ENCODE measurements around the gene RILP. TPM values are rescaled to one million over a fixed set of nuclear protein-coding genes. Genes with fewer than 3 reads are reported as not detected.

Gene RILP
- total RNA-seq, 1 experiment from 2014 or later, result 11.6 TPM

DNA sequence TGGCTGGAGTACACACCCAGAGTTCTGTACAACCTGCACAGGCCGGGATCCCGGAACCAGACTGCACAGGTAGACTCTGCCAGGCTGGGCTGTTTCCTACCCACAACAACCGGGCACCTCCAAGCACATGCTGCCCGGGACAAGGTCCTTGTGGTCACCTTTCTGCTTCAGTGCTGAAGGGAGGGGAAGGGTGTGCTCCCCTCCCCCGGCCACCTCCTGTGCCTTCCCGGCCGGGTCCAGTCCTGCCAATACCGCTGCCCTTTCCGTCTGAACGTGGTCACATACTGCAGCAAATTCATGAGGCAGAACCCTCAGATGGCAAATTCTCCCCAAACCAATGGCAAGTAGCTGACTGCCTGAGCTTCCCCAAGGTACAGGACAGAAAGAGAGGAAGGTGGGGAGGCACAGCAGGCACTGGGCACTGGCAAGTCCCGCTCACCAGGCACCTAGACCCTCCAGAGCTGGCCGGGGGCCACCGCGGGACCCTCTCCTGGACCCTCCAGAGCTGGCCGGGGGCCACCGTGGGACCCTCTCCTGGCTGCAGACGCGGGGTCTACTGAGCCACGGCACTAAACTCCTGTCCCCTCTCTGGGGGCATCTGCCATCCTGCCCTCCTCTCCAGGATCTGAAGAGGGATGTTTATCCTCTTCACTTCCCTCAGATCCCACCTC, 43.9 kb downstream of the RILP start:
- no peaks in the 10 kb centered on the region for H3K27me3 ChIP-seq (ENCODE audit: insufficient read depth, low read length)
- no peaks in the 10 kb centered on the region for H3K79me2 ChIP-seq (ENCODE audit: insufficient read depth, low read length)
- ChIA-PET CTCF (no interaction called here), POLR2A (interaction anchor here (1.2 kb wide), 1 partner anchor 12 kb away, joined by 3 read pairs; no protein-coding TSS in a partner anchor), RAD21 (ENCODE audit: low non-redundant PET in 1 of 2, low total read pairs in 2 of 2, uncharacterized antibody in 2 of 2, unreplicated experiment in 2 of 2) (no interaction called here)
- ATAC-seq (no peak), DNase-seq (ENCODE audit: low read depth, low spot score) (no peak)
- H3K4me2 ChIP-seq (ENCODE audit: low read length), result no peak overlapping the region
- no peaks in the 10 kb centered on the region for H3K4me1 ChIP-seq (ENCODE audit: control insufficient read depth in 1 of 2, insufficient read depth in 2 of 2, low read length in 2 of 2)
- intact Hi-C loops (cut with micrococcal nuclease), result no loop called here
- no peak for TF ChIP-seq CEBPB (IDR thresholded peaks at IDR 0.05; ENCODE audit: low read depth)
- TF ChIP-seq ELF1 (IDR thresholded peaks at IDR 0.05; ENCODE audit: borderline replicate concordance, low read depth), result no peak
- TF ChIP-seq SIN3A (IDR thresholded peaks at IDR 0.05; ENCODE audit: low read depth), result no peak
- no peak for TF ChIP-seq ZFX (IDR thresholded peaks at IDR 0.05)
- TF ChIP-seq EGR1 (IDR thresholded peaks at IDR 0.05; ENCODE audit: low read depth), result no peak
- no peaks in the 10 kb centered on the region for H4K20me1 ChIP-seq (ENCODE audit: insufficient read depth)
- peaks cover 5 to 11% of the 10 kb centered on the region in 2 experiments; a peak in 2 of 4 replicates for H3K9me3 ChIP-seq (ENCODE audit: control insufficient read depth in 1 of 2, insufficient read depth in 1 of 2, low read depth in 1 of 2, low read length in 2 of 2)
- H3K27ac ChIP-seq (ENCODE audit: low read depth, low read length), result no peak overlapping the region
- H2AFZ ChIP-seq (ENCODE audit: low read depth, low read length, poor library complexity, severe bottlenecking), result no peak overlapping the region
- no TSS peak for BruUV-seq (replicated peaks)
- H3K9ac ChIP-seq (ENCODE audit: low read length), result no peak overlapping the region
- no peaks in the 10 kb centered on the region for H3K9me2 ChIP-seq (ENCODE audit: insufficient read depth)
- no peak overlapping the region for H3K4me3 ChIP-seq (replicated peaks in 1 of 2; ENCODE audit: low read depth in 1 of 2, low read length in 2 of 2)
- H3K36me3 ChIP-seq (ENCODE audit: control insufficient read depth in 1 of 2, insufficient read depth in 2 of 2, low read length in 2 of 2), result no peaks in the 10 kb centered on the region

GRCh38 chr17:1604831-1605528, 44.7 kb downstream of the RILP start:
- Histone ChIP-seq H3K9ac (ENCODE audit: low read length) (no peak overlapping the region), H3K4me1 (ENCODE audit: control insufficient read depth in 1 of 2, insufficient read depth in 2 of 2, low read length in 2 of 2) (no peaks in the 10 kb centered on the region), H2AFZ (ENCODE audit: low read depth, low read length, poor library complexity, severe bottlenecking) (no peak overlapping the region), H3K4me3 (replicated peaks in 1 of 2; ENCODE audit: low read depth in 1 of 2, low read length in 2 of 2) (no peak overlapping the region), H3K4me2 (ENCODE audit: low read length) (no peak overlapping the region), H4K20me1 (ENCODE audit: insufficient read depth) (no peaks in the 10 kb centered on the region), H3K79me2 (ENCODE audit: insufficient read depth, low read length) (no peaks in the 10 kb centered on the region), H3K27me3 (ENCODE audit: insufficient read depth, low read length) (no peaks in the 10 kb centered on the region), H3K9me3 (ENCODE audit: control insufficient read depth in 1 of 2, insufficient read depth in 1 of 2, low read depth in 1 of 2, low read length in 2 of 2) (peaks cover 5 to 12% of the 10 kb centered on the region in 2 experiments; a peak in 2 of 4 replicates), H3K36me3 (ENCODE audit: control insufficient read depth in 1 of 2, insufficient read depth in 2 of 2, low read length in 2 of 2) (no peaks in the 10 kb centered on the region), H3K9me2 (ENCODE audit: insufficient read depth) (no peaks in the 10 kb centered on the region), H3K27ac (ENCODE audit: low read depth, low read length) (no peak overlapping the region)
- no peak for ATAC-seq
- BruUV-seq (replicated peaks), result no TSS peak
- ChIA-PET POLR2A (interaction anchor here (1.2 kb wide), 1 partner anchor 13 kb away, joined by 3 read pairs; no protein-coding TSS in a partner anchor), RAD21 (ENCODE audit: low non-redundant PET in 1 of 2, low total read pairs in 2 of 2, uncharacterized antibody in 2 of 2, unreplicated experiment in 2 of 2) (no interaction called here), CTCF (no interaction called here)
- intact Hi-C loops (cut with micrococcal nuclease), result no loop called here
- no peak for DNase-seq (ENCODE audit: low read depth, low spot score)
- TF ChIP-seq ELF1 (IDR thresholded peaks at IDR 0.05; ENCODE audit: borderline replicate concordance, low read depth) (no peak), TCF7L2 (IDR thresholded peaks at IDR 0.05; ENCODE audit: borderline replicate concordance, extremely low read depth, insufficient read depth, insufficient read length) (no peak), SRF (IDR thresholded peaks at IDR 0.05; ENCODE audit: low read depth) (no peak), CBX3 (IDR thresholded peaks at IDR 0.05; ENCODE audit: low read depth) (no peak), CTCF (IDR thresholded peaks at IDR 0.05 in 2 of 3, conservative IDR thresholded peaks at IDR 0.05 in 1 of 3; ENCODE audit: borderline replicate concordance in 1 of 3, insufficient read depth in 1 of 3, low read depth in 2 of 3, low read length in 2 of 3) (no peak), POLR2A (IDR thresholded peaks at IDR 0.05; ENCODE audit: borderline replicate concordance, extremely low read depth, insufficient read depth, insufficient read length) (no peak), JUND (IDR thresholded peaks at IDR 0.05) (no peak), ZBTB33 (IDR thresholded peaks at IDR 0.05; ENCODE audit: extremely low read depth, insufficient replicate concordance, low read length) (no peak), MAX (IDR thresholded peaks at IDR 0.05) (no peak), ZNF274 (IDR thresholded peaks at IDR 0.05; ENCODE audit: low read depth, low read length) (no peak), ZFX (IDR thresholded peaks at IDR 0.05) (no peak), YY1 (IDR thresholded peaks at IDR 0.05; ENCODE audit: extremely low read depth, insufficient replicate concordance, low read depth, low read length) (no peak), CEBPB (IDR thresholded peaks at IDR 0.05; ENCODE audit: low read depth) (no peak)

Data from HCT116 (cell line).